ENCODE data around the gene SNAP47.

The SNAP47 gene

GRCh38 chr1:227793948-227794816 is 58.9 kb downstream of the SNAP47 start:
- in situ Hi-C loops (cut with HindIII; ENCODE audit: low sequenced_read_pairs) = no loop called here

GRCh38 chr1:227794817-227795192 is 59.6 kb downstream of the SNAP47 start:
- in situ Hi-C loops (cut with HindIII; ENCODE audit: low sequenced_read_pairs) = no loop called here

- in situ Hi-C loops (cut with HindIII; ENCODE audit: low sequenced_read_pairs) = no loop called here
Observed at GRCh38 chr1:227795732-227796131, 60.5 kb downstream of the SNAP47 start.

GRCh38 chr1:227796359-227796915 is 61.2 kb downstream of the SNAP47 start:
- in situ Hi-C loops (cut with HindIII; ENCODE audit: low sequenced_read_pairs) = no loop called here

- in situ Hi-C loops (cut with HindIII; ENCODE audit: low sequenced_read_pairs) = no loop called here
Observed at GRCh38 chr1:227797144-227797543, 61.9 kb downstream of the SNAP47 start.

GRCh38 chr1:227797625-227798024 is 62.4 kb downstream of the SNAP47 start:
- in situ Hi-C loops (cut with HindIII; ENCODE audit: low sequenced_read_pairs) = no loop called here

GRCh38 chr1:227798078-227798802 is 63.0 kb downstream of the SNAP47 start:
- in situ Hi-C loops (cut with HindIII; ENCODE audit: low sequenced_read_pairs) = no loop called here

GRCh38 chr1:227799756-227800155 is 64.5 kb downstream of the SNAP47 start:
- in situ Hi-C loops (cut with HindIII; ENCODE audit: low sequenced_read_pairs) = no loop called here

GRCh38 chr1:227803933-227804332 is 68.7 kb downstream of the SNAP47 start:
- in situ Hi-C loops (cut with HindIII; ENCODE audit: low sequenced_read_pairs) = no loop called here

GRCh38 chr1:227805606-227806197 is 70.5 kb downstream of the SNAP47 start:
- in situ Hi-C loops (cut with HindIII; ENCODE audit: low sequenced_read_pairs) = no loop called here

- in situ Hi-C loops (cut with HindIII; ENCODE audit: low sequenced_read_pairs) = no loop called here
Observed at GRCh38 chr1:227808566-227808965, 73.3 kb downstream of the SNAP47 start.

GRCh38 chr1:227809026-227809425 is 73.8 kb downstream of the SNAP47 start:
- in situ Hi-C loops (cut with HindIII; ENCODE audit: low sequenced_read_pairs) = no loop called here

GRCh38 chr1:227813962-227814361 is 78.7 kb downstream of the SNAP47 start:
- in situ Hi-C loops (cut with HindIII; ENCODE audit: low sequenced_read_pairs) = no loop called here

- in situ Hi-C loops (cut with HindIII; ENCODE audit: low sequenced_read_pairs) = no loop called here
Observed at GRCh38 chr1:227815468-227816409, 80.5 kb downstream of the SNAP47 start, which contains the start of gene PRSS38. Gene PRSS38, plus strand, starts transcription at chr1:227815675. Its CDS starts 42 bp downstream, at chr1:227815717.

- in situ Hi-C loops (cut with HindIII; ENCODE audit: low sequenced_read_pairs) = no loop called here
Observed at GRCh38 chr1:227816750-227817446, 81.7 kb downstream of the SNAP47 start.

- in situ Hi-C loops (cut with HindIII; ENCODE audit: low sequenced_read_pairs) = no loop called here
Observed at GRCh38 chr1:227823537-227823936, 88.3 kb downstream of the SNAP47 start.

- in situ Hi-C loops (cut with HindIII; ENCODE audit: low sequenced_read_pairs) = no loop called here
Observed at GRCh38 chr1:227824204-227824603, 89.0 kb downstream of the SNAP47 start.

- in situ Hi-C loops (cut with HindIII; ENCODE audit: low sequenced_read_pairs) = no loop called here
Observed at GRCh38 chr1:227828786-227829185, 93.6 kb downstream of the SNAP47 start.

Measured in DLD1 (cell line).